ENCODE data around the gene ZDHHC14.

DNA sequence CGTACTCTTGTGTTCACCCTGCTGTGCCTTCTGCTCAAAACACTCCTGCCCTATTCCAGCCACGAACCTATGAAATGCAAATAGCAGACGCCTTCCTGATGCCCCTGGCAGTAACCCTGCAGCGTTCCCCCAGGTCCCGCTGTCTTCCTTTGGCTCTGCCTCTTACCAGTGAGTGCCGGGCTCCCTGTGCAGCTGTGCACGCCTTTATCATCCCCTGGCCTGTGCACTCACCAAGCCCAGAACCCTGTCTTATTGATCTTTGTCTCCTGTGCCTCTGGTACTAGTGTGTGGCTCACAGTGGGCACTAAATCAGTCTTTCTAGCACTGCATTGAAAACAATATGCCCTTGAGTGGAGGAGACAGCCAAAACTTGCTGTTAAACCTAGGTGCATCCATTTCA is 19.7 kb downstream of the ZDHHC14 start:
- TF ChIP-seq, protein P1, sequence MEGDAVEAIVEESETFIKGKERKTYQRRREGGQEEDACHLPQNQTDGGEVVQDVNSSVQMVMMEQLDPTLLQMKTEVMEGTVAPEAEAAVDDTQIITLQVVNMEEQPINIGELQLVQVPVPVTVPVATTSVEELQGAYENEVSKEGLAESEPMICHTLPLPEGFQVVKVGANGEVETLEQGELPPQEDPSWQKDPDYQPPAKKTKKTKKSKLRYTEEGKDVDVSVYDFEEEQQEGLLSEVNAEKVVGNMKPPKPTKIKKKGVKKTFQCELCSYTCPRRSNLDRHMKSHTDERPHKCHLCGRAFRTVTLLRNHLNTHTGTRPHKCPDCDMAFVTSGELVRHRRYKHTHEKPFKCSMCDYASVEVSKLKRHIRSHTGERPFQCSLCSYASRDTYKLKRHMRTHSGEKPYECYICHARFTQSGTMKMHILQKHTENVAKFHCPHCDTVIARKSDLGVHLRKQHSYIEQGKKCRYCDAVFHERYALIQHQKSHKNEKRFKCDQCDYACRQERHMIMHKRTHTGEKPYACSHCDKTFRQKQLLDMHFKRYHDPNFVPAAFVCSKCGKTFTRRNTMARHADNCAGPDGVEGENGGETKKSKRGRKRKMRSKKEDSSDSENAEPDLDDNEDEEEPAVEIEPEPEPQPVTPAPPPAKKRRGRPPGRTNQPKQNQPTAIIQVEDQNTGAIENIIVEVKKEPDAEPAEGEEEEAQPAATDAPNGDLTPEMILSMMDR (IDR thresholded peaks at IDR 0.05), result no peak
- no peak for TF ChIP-seq POLR2AphosphoS5 (IDR thresholded peaks at IDR 0.05)
- no peak for TF ChIP-seq POLR2A (IDR thresholded peaks at IDR 0.05)
